ENCODE results near the gene XXYLT1. TPM values are rescaled to one million over a fixed set of nuclear protein-coding genes. Genes with fewer than 3 reads are reported as not detected.

Gene XXYLT1
- polyA plus RNA-seq, 1 donor (not counting 4 experiments of a cell fraction or from before 2014, with no cell fraction given): 11.1 TPM

- no peak for FAIRE-seq
These were observed 111.2 kb downstream of the XXYLT1 start for GRCh38 chr3:195159814-195160165.

GRCh38 chr3:195159117-195159813 is 111.7 kb downstream of the XXYLT1 start:
- FAIRE-seq (no peak), DNase-seq (ENCODE audit: low read depth, low spot score) (no peak)
- Histone ChIP-seq H2AFZ (ENCODE audit: control insufficient read depth, low read length) (no peak overlapping the region), H3K27ac (ENCODE audit: control insufficient read depth, insufficient read depth, low read length) (no peak overlapping the region), H3K9me3 (ENCODE audit: control insufficient read depth, low read depth, low read length) (no peaks in the 10 kb centered on the region), H3K9me1 (ENCODE audit: control insufficient read depth, extremely low read depth, insufficient read depth, low read length) (no peaks in the 10 kb centered on the region), H3K36me3 (ENCODE audit: control insufficient read depth in 2 of 2, extremely low read depth in 1 of 2, insufficient read depth in 2 of 2, low read length in 2 of 2) (no peaks in the 10 kb centered on the region), H3K4me2 (ENCODE audit: control insufficient read depth, extremely low read depth, insufficient read depth, low read depth, low read length) (no peak overlapping the region), H4K20me1 (ENCODE audit: control insufficient read depth, extremely low read depth, insufficient read depth, low read length) (no peaks in the 10 kb centered on the region), H3K79me2 (ENCODE audit: control insufficient read depth, insufficient read depth, low read length) (no peaks in the 10 kb centered on the region), H3K4me3 (ENCODE audit: control insufficient read depth in 2 of 3, extremely low read depth in 1 of 3, insufficient read depth in 2 of 3, low read depth in 1 of 3, low read length in 3 of 3) (no peak overlapping the region), H3K27me3 (ENCODE audit: control insufficient read depth, extremely low read depth, insufficient read depth, low read length) (no peaks in the 10 kb centered on the region), H3K4me1 (ENCODE audit: control insufficient read depth, extremely low read depth, insufficient read depth, low read length) (peaks cover 14% of the 10 kb centered on the region), H3K9ac (ENCODE audit: control insufficient read depth, extremely low read depth, insufficient read depth, low read length) (no peak overlapping the region)
- TF ChIP-seq CTCF (optimal IDR thresholded peaks at IDR 0.05 in 1 of 3, IDR thresholded peaks at IDR 0.05 in 1 of 3, conservative IDR thresholded peaks at IDR 0.05 in 1 of 3; ENCODE audit: extremely low read depth in 1 of 3, insufficient read depth in 2 of 3, low read length in 3 of 3) (no peak), EZH2 (IDR thresholded peaks at IDR 0.05; ENCODE audit: low read length) (no peak)
- dilution Hi-C loops (cut with MboI; ENCODE audit: extremely low pct_ligation_motif_present, low sequenced_read_pairs): no loop called here

More at GRCh38 chr3:195159814-195160165, 111.2 kb downstream of the XXYLT1 start:
- no peaks in the 10 kb centered on the region for H3K9me3 ChIP-seq (ENCODE audit: control insufficient read depth, low read depth, low read length)
- no peak overlapping the region for H3K27ac ChIP-seq (ENCODE audit: control insufficient read depth, insufficient read depth, low read length)
- no peak overlapping the region for H3K4me3 ChIP-seq (ENCODE audit: control insufficient read depth in 2 of 3, extremely low read depth in 1 of 3, insufficient read depth in 2 of 3, low read depth in 1 of 3, low read length in 3 of 3)
- no peaks in the 10 kb centered on the region for H3K36me3 ChIP-seq (ENCODE audit: control insufficient read depth in 2 of 2, extremely low read depth in 1 of 2, insufficient read depth in 2 of 2, low read length in 2 of 2)
- no peaks in the 10 kb centered on the region for H3K27me3 ChIP-seq (ENCODE audit: control insufficient read depth, extremely low read depth, insufficient read depth, low read length)
- no peak overlapping the region for H3K9ac ChIP-seq (ENCODE audit: control insufficient read depth, extremely low read depth, insufficient read depth, low read length)
- peaks cover 9% of the 10 kb centered on the region for H3K4me1 ChIP-seq (ENCODE audit: control insufficient read depth, extremely low read depth, insufficient read depth, low read length)
- dilution Hi-C loops (cut with MboI; ENCODE audit: extremely low pct_ligation_motif_present, low sequenced_read_pairs): no loop called here
- H3K79me2 ChIP-seq (ENCODE audit: control insufficient read depth, insufficient read depth, low read length): no peaks in the 10 kb centered on the region
- TF ChIP-seq CTCF (optimal IDR thresholded peaks at IDR 0.05 in 1 of 3, IDR thresholded peaks at IDR 0.05 in 1 of 3, conservative IDR thresholded peaks at IDR 0.05 in 1 of 3; ENCODE audit: extremely low read depth in 1 of 3, insufficient read depth in 2 of 3, low read length in 3 of 3) (no peak), EZH2 (IDR thresholded peaks at IDR 0.05; ENCODE audit: low read length) (no peak)
- H4K20me1 ChIP-seq (ENCODE audit: control insufficient read depth, extremely low read depth, insufficient read depth, low read length): no peaks in the 10 kb centered on the region
- H2AFZ ChIP-seq (ENCODE audit: control insufficient read depth, low read length): no peak overlapping the region
- DNase-seq (ENCODE audit: low read depth, low spot score): no peak
- H3K4me2 ChIP-seq (ENCODE audit: control insufficient read depth, extremely low read depth, insufficient read depth, low read depth, low read length): no peak overlapping the region
- no peaks in the 10 kb centered on the region for H3K9me1 ChIP-seq (ENCODE audit: control insufficient read depth, extremely low read depth, insufficient read depth, low read length)
